GM23338 (cell line): ENCODE results near the gene WDR27.

Experiments
- CTCF ChIP-seq, 2 experiments: fragments of 200-600 bp in 1 of 2; sonication (generic) in 1 of 2; conservative IDR thresholded peaks; 2 replicates each; pipeline versions ENCODE4 v1.5.1 to v1.6.1; 2016 to 2017; ENCODE audit warnings: antibody characterized with exemption in 2 of 2, low read depth in 2 of 2, mild to moderate bottlenecking in 2 of 2, moderate library complexity in 1 of 2
- EZH2phosphoT487 ChIP-seq: fragments of 200-600 bp; sonication (generic); IDR thresholded peaks from one replicate; pipeline ENCODE4 v1.8.1; 2018; ENCODE audit warnings: antibody characterized with exemption; ENCODE audit not compliant: unreplicated experiment
- JUNB ChIP-seq: IDR thresholded peaks from one replicate; pipeline ENCODE4 v1.6.1; 2016; ENCODE audit warnings: antibody characterized with exemption; ENCODE audit not compliant: unreplicated experiment
- POLR2AphosphoS5 ChIP-seq: IDR thresholded peaks from 2 replicates; pipeline ENCODE4 v1.6.1; 2016; ENCODE audit warnings: antibody characterized with exemption, low read depth
- REST ChIP-seq: IDR thresholded peaks from one replicate; pipeline ENCODE4 v1.6.1; 2018; ENCODE audit warnings: antibody characterized with exemption; ENCODE audit not compliant: unreplicated experiment

DNA sequence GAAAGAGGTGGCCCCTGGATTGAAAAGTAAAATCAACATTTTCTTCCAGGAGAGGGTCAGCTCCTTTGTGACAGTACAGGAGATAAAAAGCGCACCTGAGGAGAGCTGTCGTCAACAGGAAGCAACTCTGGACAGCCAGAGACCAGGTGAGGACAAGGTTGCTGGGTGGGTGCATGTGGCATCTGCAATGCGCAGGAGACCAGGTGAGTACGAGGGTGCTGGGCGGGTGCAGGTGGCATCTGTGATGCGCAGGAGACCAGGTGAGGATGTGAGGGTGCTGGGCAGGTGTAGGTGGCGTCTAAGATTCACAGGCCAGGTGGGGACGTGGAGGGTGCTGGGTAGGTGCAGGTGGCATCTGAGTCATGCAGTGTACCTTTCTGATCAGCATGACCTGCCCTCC is 38.4 kb downstream of the WDR27 start:
- no peak for TF ChIP-seq CTCF (conservative IDR thresholded peaks at IDR 0.05; ENCODE audit: low read depth in 2 of 2)
- TF ChIP-seq JUNB, result no peak
- no peak for TF ChIP-seq REST
- TF ChIP-seq EZH2phosphoT487, result no peak
- no peak for TF ChIP-seq POLR2AphosphoS5
